Measurements from ENCODE around the gene SPCS3. TPM values are rescaled to one million over a fixed set of nuclear protein-coding genes. Genes with fewer than 3 reads are reported as not detected.

The SPCS3 gene
- total and polyA plus RNA-seq, 7 donors = 20.8 to 75.8 (median 44.8) TPM

- H3K27me3 ChIP-seq (ENCODE audit: insufficient read depth in 3 of 3, low read length in 2 of 3) = no peaks in the 10 kb centered on the region
- H3K27ac ChIP-seq = no peak overlapping the region
- ATAC-seq = no peak
- intact Hi-C loops (cut with DNase I) = no loop called here
- no peak overlapping the region for H3K4me3 ChIP-seq
- TF ChIP-seq CTCF (IDR thresholded peaks at IDR 0.05) = no peak
- no peaks in the 10 kb centered on the region for H3K36me3 ChIP-seq (ENCODE audit: insufficient read depth in 1 of 2, low read depth in 1 of 2)
- WGBS, 3 donors = 74 to 82% (median 75%) methylated on average over 7 of the region's 7 CpGs
- no peaks in the 10 kb centered on the region for H3K4me1 ChIP-seq
- DNase-seq = no peak
- no peaks in the 10 kb centered on the region for H3K9me3 ChIP-seq
Measured at GRCh38 chr4:176313596-176314336, 6.0 kb upstream of the SPCS3 start.

GRCh38 chr4:176319151-176319703, 539 bp upstream of the SPCS3 start:
- 3 to 5% (median 4%) methylated on average over 13 of the region's 13 CpGs for WGBS, 3 donors
- ATAC-seq = peak in 2 of 4 donors; percentile 1 to 39
- no peak for TF ChIP-seq CTCF (IDR thresholded peaks at IDR 0.05)
- no peak for DNase-seq
- intact Hi-C loops (cut with DNase I) = loop anchor here in 1 of 2 donors (5.0 kb wide), 1 partner anchor 122 kb away; the partner anchor contains the start of gene SPATA4
- H3K27me3 ChIP-seq (ENCODE audit: insufficient read depth in 3 of 3, low read length in 2 of 3) = no peaks in the 10 kb centered on the region
- H3K9me3 ChIP-seq = no peaks in the 10 kb centered on the region
- peak overlapping the region; percentile 98 for H3K27ac ChIP-seq
- H3K36me3 ChIP-seq (ENCODE audit: insufficient read depth in 1 of 2, low read depth in 1 of 2) = no peaks in the 10 kb centered on the region
- peaks cover 30% of the 10 kb centered on the region for H3K4me1 ChIP-seq
- H3K4me3 ChIP-seq = peak overlapping the region; percentile 83

- 0% methylated on average over 40 to 44 of the region's 44 CpGs for WGBS, 3 donors
- no peaks in the 10 kb centered on the region for H3K27me3 ChIP-seq (ENCODE audit: insufficient read depth in 3 of 3, low read length in 2 of 3)
- TF ChIP-seq CTCF (IDR thresholded peaks at IDR 0.05) = no peak
- H3K4me3 ChIP-seq = peak overlapping the region; percentile 83
- peaks cover 35% of the 10 kb centered on the region for H3K4me1 ChIP-seq
- DNase-seq = peak; percentile 89 to 92
- H3K27ac ChIP-seq = peak overlapping the region; percentile 98
- ATAC-seq = peak; percentile 83 to 88 (median 84)
- no peaks in the 10 kb centered on the region for H3K36me3 ChIP-seq (ENCODE audit: insufficient read depth in 1 of 2, low read depth in 1 of 2)
- H3K9me3 ChIP-seq = no peaks in the 10 kb centered on the region
- intact Hi-C loops (cut with DNase I) = loop anchor here in 1 of 2 donors (1.0 kb wide), 1 partner anchor 170 kb away; no protein-coding TSS in a partner anchor
Measured at GRCh38 chr4:176320340-176320975, 692 bp downstream of the SPCS3 start.

- H3K4me3 ChIP-seq = peak overlapping the region; percentile 83
- ATAC-seq (no peak), DNase-seq (no peak)
- intact Hi-C loops (cut with DNase I) = loop anchor here in 1 of 2 donors (1.0 kb wide), 1 partner anchor 171 kb away; no protein-coding TSS in a partner anchor
- peak overlapping the region; percentile 98 for H3K27ac ChIP-seq
- no peaks in the 10 kb centered on the region for H3K36me3 ChIP-seq (ENCODE audit: insufficient read depth in 1 of 2, low read depth in 1 of 2)
- H3K27me3 ChIP-seq (ENCODE audit: insufficient read depth in 3 of 3, low read length in 2 of 3) = no peaks in the 10 kb centered on the region
- H3K4me1 ChIP-seq = peaks cover 35% of the 10 kb centered on the region
- no peaks in the 10 kb centered on the region for H3K9me3 ChIP-seq
- no peak for TF ChIP-seq CTCF (IDR thresholded peaks at IDR 0.05)
- WGBS, 3 donors = 2 to 3% (median 3%) methylated on average over 6 of the region's 6 CpGs
Measured at GRCh38 chr4:176320976-176321361, 1.2 kb downstream of the SPCS3 start.

Measured in psoas muscle (tissue), 8 donors.